MM.1S (cell line): Measurements from ENCODE around the gene BICDL1.
"Not testable (repeated sequence)": the region's sequence is repeated elsewhere in the genome, so short reads cannot be mapped to it uniquely, and the experiment has no call there.

Experiments used
- DNase-seq: peaks from one replicate; pipeline ENCODE4 v3.0.0-alpha.2; 2015
- H2AFZ ChIP-seq: fragments of 300-600 bp; sonication (generic); 2 replicates; pipeline ENCODE4 v1.6.0; 2016; ENCODE audit warnings: antibody characterized with exemption, low read length
- H3F3A ChIP-seq: fragments of 300-600 bp; sonication (generic); 2 replicates; pipeline ENCODE4 v1.6.1; 2016; ENCODE audit warnings: mild to moderate bottlenecking, antibody characterized with exemption, low read length, moderate library complexity, mixed read lengths; ENCODE audit not compliant: insufficient read depth
- H3K27ac ChIP-seq: fragments of 300-600 bp; sonication (generic); 2 replicates; pipeline ENCODE4 v1.5.1; 2016; ENCODE audit warnings: mild to moderate bottlenecking, low read length
- H3K27me3 ChIP-seq: fragments of 300-600 bp; sonication (generic); replicated peaks from 2 replicates; pipeline ENCODE4 v1.6.0; 2016; ENCODE audit warnings: low read length; ENCODE audit not compliant: insufficient read depth
- H3K36me3 ChIP-seq: fragments of 300-600 bp; sonication (generic); replicated peaks from 2 replicates; pipeline ENCODE4 v1.6.1; 2016; ENCODE audit warnings: mild to moderate bottlenecking, low read length, mixed read lengths; ENCODE audit not compliant: insufficient read depth
- H3K4me1 ChIP-seq: fragments of 300-600 bp; sonication (generic); 2 replicates; pipeline ENCODE4 v1.6.1; 2016; ENCODE audit warnings: low read length, mixed read lengths
- H3K4me2 ChIP-seq: fragments of 300-600 bp; sonication (generic); 2 replicates; pipeline ENCODE4 v1.6.0; 2016; ENCODE audit warnings: low read depth, low read length
- H3K4me3 ChIP-seq: fragments of 300-600 bp; sonication (generic); 2 replicates; pipeline ENCODE4 v1.5.1; 2016; ENCODE audit warnings: low read length, mixed read lengths
- H3K79me2 ChIP-seq: fragments of 300-600 bp; sonication (generic); 2 replicates; pipeline ENCODE4 v1.6.1; 2016; ENCODE audit warnings: mixed run types, low read length, mixed read lengths
- H3K9ac ChIP-seq: fragments of 300-600 bp; sonication (generic); 2 replicates; pipeline ENCODE4 v1.6.1; 2016; ENCODE audit warnings: low read length, mixed read lengths
- H3K9me2 ChIP-seq: fragments of 300-600 bp; sonication (generic); replicated peaks from 2 replicates; pipeline ENCODE4 v1.6.1; 2016; ENCODE audit warnings: mild to moderate bottlenecking, low read length, mixed read lengths; ENCODE audit not compliant: insufficient read depth
- H3K9me3 ChIP-seq: fragments of 300-600 bp; sonication (generic); replicated peaks from 2 replicates; pipeline ENCODE4 v1.6.1; 2016; ENCODE audit warnings: mild to moderate bottlenecking, low read length, mixed read lengths; ENCODE audit not compliant: insufficient read depth
- H4K20me1 ChIP-seq: fragments of 300-600 bp; sonication (generic); 2 replicates; pipeline ENCODE4 v1.6.1; 2016; ENCODE audit warnings: mild to moderate bottlenecking, low read length, moderate library complexity, mixed read lengths; ENCODE audit not compliant: insufficient read depth
- CTCF ChIP-seq: fragments of 300-600 bp; sonication (generic); IDR thresholded peaks from 2 replicates; pipeline ENCODE4 v1.5.1; 2016; ENCODE audit warnings: antibody characterized with exemption, low read length, mixed read lengths
- EZH2 ChIP-seq: fragments of 300-600 bp; sonication (generic); optimal IDR thresholded peaks from 2 replicates; pipeline ENCODE3; 2017; ENCODE audit warnings: low read depth, mild to moderate bottlenecking, antibody characterized with exemption, low read length, mixed read lengths
- EZH2phosphoT487 ChIP-seq: fragments of 300-600 bp; sonication (generic); IDR thresholded peaks from 2 replicates; pipeline ENCODE4 v1.6.1; 2018; ENCODE audit warnings: antibody characterized with exemption, low read length

The BICDL1 gene

GRCh38 chr12:120010661-120011230 lies 21.7 kb downstream of the BICDL1 start:
- Histone ChIP-seq H3K4me1 (no peaks in the 10 kb centered on the region), H3K27ac (no peak overlapping the region), H3K9me3 (no peaks in the 10 kb centered on the region), H3K36me3 (no peaks in the 10 kb centered on the region), H3K9me2 (no peaks in the 10 kb centered on the region), H2AFZ (no peak overlapping the region), H3K4me2 (no peak overlapping the region), H3F3A (no peaks in the 10 kb centered on the region), H3K4me3 (no peak overlapping the region), H3K9ac (no peak overlapping the region), H3K79me2 (no peaks in the 10 kb centered on the region), H4K20me1 (no peaks in the 10 kb centered on the region), H3K27me3 (no peaks in the 10 kb centered on the region)
- no peak for DNase-seq
- no peak for TF ChIP-seq EZH2
- TF ChIP-seq CTCF: no peak
- no peak for TF ChIP-seq EZH2phosphoT487

- H3K9ac ChIP-seq: no peak overlapping the region
- TF ChIP-seq CTCF: no peak
- TF ChIP-seq EZH2phosphoT487: no peak
- TF ChIP-seq EZH2: no peak
- H3F3A ChIP-seq: no peaks in the 10 kb centered on the region
- H2AFZ ChIP-seq: no peak overlapping the region
- H3K27ac ChIP-seq: no peak overlapping the region
- no peak overlapping the region for H3K4me3 ChIP-seq
- H3K27me3 ChIP-seq: no peaks in the 10 kb centered on the region
- H3K9me2 ChIP-seq: no peaks in the 10 kb centered on the region
- H3K4me2 ChIP-seq: no peak overlapping the region
- no peaks in the 10 kb centered on the region for H3K9me3 ChIP-seq
- no peaks in the 10 kb centered on the region for H3K79me2 ChIP-seq
- H3K4me1 ChIP-seq: no peaks in the 10 kb centered on the region
- no peaks in the 10 kb centered on the region for H4K20me1 ChIP-seq
- DNase-seq: no peak
- no peaks in the 10 kb centered on the region for H3K36me3 ChIP-seq
Measured at GRCh38 chr12:120012067-120012621, 23.1 kb downstream of the BICDL1 start.

DNA sequence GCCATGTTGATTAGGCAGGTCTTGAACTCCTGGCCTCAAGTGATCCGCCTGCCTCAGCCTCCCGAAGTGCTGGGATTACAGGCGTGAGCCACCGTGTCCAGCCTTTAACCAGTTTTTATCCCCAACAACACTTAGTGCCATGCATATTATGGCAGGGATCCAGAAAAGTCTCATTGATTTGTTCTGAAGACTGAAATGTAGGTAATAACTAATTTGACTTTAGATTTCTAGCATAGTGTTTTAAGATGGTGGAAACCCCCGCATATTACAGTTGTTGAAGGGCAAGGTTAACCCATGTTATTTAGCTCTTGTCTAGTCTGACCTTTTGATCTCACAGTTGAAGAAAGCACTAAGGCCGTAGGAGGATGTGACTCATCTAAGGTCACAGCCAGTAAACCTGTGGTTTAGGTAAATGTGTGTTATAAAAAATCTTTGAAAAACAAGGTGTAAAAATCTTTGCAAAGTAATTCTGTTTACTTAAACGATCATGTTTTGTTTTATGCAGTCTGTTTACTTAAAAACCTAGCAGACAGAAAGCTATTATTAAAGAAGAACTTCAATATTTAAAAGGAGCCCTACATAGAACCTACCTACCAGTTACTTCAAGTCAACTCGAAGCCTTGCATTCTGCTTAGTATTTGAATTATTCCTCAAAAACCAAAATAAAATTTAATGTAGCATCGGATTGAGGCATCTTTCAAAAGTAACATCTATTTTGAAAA lies 24.8 kb downstream of the BICDL1 start:
- Histone ChIP-seq H3K4me3 (no peak overlapping the region), H3K9ac (no peak overlapping the region), H3K27ac (no peak overlapping the region), H3K27me3 (no peaks in the 10 kb centered on the region), H3K9me2 (no peaks in the 10 kb centered on the region), H3K9me3 (no peaks in the 10 kb centered on the region), H3K36me3 (no peaks in the 10 kb centered on the region), H3K79me2 (no peaks in the 10 kb centered on the region), H4K20me1 (no peaks in the 10 kb centered on the region), H3F3A (no peaks in the 10 kb centered on the region), H3K4me2 (no peak overlapping the region), H2AFZ (no peak overlapping the region), H3K4me1 (no peaks in the 10 kb centered on the region)
- TF ChIP-seq EZH2phosphoT487 (no peak), EZH2 (no peak)
- DNase-seq: no peak

DNA sequence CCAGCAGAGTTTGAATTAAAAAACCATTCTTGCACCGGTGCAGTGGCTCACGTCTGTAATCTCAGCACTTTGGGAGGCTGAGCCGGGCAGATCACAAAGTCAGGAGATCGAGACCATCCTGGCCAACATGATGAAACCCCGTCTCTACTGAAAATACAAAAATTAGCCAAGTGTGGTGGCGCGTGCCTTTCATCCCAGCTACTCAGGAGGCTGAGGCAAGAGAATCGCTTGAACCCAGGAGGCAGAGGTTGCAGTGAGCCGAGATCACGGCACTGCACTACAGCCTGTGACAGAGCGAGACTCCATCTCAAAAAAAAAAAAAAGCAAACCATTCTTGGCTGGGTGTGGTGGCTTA lies 25.3 kb downstream of the BICDL1 start:
- not testable (repeated sequence) for H2AFZ ChIP-seq, H3K27me3 ChIP-seq, H3K9me2 ChIP-seq, H3F3A ChIP-seq, H3K4me2 ChIP-seq, DNase-seq, H3K79me2 ChIP-seq, H3K9ac ChIP-seq, H3K9me3 ChIP-seq, H4K20me1 ChIP-seq, H3K4me3 ChIP-seq, H3K4me1 ChIP-seq, H3K36me3 ChIP-seq, H3K27ac ChIP-seq
